ENCODE results near the gene RAB1A.
"Not testable (repeated sequence)": the region's sequence is repeated elsewhere in the genome, so short reads cannot be mapped to it uniquely, and the experiment has no call there.

Gene RAB1A

DNA sequence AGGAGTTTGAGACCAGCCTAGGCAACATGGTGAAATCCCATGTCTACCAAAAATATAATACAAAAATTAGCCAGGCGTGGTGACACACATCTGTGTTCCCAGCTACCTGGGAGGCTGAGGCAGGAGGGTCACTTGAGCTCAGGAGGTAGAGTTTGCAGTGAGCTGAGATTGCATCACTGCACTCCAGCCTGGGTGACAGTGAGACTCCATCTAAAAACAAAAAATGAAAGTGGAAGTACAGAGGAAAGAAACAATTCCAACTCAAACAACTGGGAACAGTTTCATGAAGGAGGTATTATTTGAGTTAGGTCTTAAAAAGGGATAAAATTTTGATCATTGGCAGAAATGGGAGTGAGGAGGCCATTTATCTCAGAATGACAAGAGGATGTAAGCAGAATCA is 6.3 kb upstream of the RAB1A start:
- DNase-seq (ENCODE audit: low read depth) = no peak

DNA sequence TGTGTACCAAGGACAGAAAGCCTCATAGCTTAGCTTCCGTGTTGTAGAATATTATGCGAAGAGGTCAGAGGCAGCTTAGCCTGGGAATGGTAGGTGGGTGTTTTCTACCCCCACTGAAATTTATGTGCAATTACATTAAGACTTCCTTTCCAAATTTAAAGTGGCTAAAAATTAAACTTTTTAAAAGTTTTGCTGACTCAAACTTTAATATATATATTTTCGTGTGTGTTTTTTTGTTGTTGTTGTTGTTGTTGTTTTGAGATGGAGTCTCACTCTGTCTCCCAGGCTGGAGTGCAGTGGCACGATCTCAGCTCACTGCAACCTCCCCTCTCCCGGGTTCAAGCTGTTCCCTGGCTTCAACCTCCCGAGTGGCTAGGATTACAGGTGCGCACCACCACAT is 4.3 kb upstream of the RAB1A start:
- no peak for DNase-seq (ENCODE audit: low read depth)

DNA sequence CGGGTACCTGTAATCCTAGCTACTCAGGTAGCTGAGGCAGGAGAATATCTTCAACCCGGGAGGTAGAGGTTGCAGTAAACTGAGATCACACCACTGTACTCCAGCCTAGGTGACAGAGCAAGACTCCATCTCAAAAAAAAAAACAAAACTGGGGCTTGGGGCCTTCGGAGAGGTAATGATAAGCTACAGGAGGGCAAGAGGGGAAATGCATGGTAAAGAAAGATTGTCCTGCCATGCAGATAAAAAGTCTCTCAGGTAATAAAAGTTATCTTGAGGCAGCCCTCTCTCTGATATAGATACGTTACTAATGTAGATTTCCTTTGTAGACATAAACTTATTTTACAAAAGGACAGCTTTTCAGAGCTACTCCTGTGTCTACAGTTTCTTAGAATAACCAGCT is 3.7 kb upstream of the RAB1A start:
- DNase-seq (ENCODE audit: low read depth) = no peak

DNA sequence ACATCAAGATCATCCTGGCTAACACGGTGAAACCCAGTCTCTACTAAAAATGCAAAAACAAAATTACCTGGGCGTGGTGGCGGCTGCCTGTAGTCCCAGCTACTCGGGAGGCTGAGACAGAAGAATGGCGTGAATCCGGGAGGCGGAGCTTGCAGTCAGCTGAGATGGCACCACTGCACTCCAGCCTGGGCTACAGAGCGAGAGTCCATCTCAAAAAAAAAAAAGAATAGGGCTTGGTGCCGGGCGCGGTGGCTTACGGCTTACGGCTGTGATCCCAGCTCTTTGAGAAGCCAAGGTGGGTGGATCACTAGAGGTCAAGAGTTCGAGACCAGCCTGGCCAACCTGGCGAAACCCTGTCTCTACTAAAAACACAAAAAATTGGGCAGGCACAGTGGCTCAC is 3.0 kb upstream of the RAB1A start:
- DNase-seq (ENCODE audit: low read depth) = not testable (repeated sequence)

DNA sequence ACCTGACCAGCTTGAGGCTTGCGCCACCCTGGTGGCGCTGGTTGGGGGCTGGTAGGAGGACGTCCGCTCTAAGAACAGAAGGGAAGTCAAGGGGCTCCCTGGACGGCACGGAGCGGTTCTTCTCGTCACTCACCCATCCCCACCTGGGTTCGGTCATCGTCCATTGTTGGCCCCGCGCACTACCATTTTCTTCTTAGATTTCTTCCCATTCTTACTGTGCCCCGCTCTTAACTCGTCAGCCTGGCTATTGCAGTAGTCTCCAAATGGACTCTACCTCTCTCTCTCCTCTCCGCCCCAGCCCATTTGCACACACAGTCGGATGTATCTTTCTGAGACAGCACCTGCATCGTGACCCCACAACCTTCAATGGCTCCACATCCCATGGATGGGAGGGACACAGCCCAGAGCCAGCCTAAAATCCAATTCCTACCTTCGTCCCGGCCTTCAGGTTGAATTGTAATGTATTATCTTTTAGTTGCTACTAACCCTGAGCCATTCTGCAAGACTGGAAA is 814 bp upstream of the RAB1A start:
- DNase-seq (ENCODE audit: low read depth) = no peak

DNA sequence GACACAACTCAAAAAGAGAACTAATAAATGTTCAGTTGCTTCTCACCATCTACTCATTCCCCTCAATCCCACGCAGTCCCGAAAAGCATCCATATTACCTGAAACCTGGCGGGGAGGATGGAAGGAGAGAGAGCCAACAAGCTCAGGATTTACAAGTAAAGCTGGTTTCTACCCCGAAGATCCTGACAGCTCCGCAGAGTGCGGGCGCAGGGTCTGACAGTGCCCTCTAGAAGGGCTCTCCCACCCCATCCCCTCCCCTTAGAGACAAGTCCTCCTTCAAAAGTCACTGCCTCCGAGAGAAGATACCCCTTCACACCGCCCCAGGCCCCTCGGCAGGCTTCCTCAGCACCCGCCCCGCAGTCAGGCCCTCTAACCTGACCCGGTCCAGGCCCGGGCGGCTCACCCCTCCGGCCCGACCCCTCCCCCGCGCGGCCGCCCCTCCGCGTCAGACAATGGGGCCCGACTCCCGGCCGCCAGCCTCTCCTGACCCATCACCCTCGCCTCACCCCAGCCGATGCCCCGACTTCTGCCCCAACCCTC is 550 bp downstream of the RAB1A start:
- no peak for DNase-seq (ENCODE audit: low read depth)

DNA sequence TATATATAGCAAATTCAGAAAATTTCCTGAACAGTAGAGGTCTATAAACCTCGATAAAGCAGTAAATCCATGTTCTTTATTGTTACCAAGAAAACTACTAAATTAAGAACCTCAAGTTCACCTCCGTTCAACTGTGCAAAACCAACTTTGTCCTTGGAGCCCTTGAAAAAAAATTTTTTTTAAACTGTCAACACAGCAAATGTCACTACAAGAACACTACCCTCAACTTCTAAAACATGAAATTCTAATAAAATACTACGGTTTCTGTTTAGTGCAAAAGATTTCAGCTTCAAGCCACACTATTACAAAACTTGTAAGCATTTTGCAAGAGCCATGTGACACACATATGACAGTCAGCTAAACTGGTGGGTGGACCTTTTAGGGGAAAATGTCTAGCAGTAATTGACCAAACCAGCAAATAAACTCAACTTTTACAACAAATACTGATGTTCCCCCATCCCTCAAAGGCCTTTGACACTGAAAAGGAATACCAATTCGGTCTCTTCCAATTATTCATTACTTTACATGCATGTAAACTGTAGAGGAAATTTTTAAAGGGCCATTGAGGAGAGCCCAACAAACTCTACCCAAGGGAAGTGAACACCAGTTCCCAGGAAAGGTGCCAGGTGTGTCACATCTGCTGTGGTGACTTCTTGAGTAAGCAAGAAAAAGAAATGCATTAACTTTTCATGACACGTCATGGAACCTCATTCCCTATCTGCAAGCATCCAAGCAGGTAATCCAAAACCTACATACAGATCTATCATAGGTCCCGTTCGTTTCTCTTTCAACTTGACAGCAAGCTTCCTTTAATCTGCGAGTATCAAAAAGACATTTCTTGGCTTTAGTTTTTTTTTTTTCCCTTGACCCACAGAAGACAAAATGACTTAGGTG is 1.4 kb downstream of the RAB1A start:
- DNase-seq (ENCODE audit: low read depth) = peak; percentile 46

DNA sequence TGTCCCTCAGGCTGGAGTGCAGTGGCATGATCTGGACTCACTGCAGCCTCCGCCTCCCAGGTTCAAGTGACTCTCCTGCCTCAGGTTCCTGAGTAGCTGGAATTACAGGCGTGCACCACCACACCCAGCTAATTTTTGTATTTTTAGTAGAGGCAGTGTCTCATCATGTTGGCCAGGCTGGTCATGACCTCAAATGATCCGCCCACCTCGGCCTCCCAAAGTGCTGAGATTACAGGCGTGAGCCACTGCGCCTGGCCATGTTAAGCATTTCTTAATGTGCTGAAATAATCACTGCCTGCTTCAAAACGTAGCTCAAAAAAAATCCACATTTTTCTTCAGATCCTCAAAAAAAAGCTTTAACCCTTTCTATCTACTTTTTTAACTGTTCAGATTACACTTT is 4.4 kb downstream of the RAB1A start:
- DNase-seq (ENCODE audit: low read depth) = not testable (repeated sequence)

DNA sequence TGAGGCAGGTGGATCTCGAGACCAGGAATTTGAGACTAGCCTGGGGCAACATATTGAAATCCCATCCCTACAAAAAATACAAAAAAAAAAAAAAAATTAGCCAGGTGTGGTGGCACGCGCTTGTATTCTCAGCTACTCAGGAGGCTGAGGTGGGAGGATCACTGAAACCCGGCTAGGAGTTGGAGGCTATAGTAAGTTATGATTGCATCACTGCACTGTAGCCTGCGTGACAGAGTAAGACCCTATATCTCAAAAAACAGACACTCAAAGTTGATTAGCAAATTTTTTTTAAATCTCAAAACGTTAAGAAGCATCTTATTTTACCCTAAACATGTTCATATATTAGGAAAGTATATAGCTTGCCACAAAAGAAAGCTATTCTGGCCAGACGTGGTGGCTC is 7.6 kb downstream of the RAB1A start:
- DNase-seq (ENCODE audit: low read depth) = no peak

DNA sequence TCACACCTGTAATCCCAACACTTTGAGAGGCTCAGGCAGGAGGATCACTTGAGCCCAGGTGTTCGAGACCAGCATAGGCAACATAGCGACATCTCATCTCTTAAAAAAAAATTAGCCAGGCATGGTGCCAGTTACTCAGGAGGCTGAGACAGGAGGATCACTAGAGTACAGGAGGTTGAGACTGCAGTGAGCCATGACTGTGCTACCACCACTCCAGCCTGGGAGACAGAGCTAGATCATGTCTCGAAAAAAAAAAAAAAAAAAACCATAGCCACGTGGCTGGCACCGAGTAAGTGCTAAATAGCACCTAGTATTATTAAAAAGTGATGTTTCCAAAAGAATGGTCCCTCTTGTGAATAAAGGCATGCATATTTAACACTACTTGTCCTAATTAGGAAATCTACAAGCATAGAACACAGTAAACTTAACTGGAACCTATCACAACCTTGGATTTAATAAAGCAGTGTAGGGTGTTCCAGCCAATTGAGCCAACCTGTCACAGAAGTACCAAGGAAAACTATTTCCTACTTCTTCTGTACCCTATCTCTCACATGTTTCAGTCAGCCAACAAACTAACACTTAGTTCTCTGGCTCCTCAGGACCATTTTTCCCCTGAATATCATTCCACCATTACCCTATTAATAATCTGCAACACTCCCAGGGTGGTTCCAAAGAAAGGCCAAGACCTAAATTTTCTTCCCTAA is 8.8 kb downstream of the RAB1A start:
- DNase-seq (ENCODE audit: low read depth) = no peak

DNA sequence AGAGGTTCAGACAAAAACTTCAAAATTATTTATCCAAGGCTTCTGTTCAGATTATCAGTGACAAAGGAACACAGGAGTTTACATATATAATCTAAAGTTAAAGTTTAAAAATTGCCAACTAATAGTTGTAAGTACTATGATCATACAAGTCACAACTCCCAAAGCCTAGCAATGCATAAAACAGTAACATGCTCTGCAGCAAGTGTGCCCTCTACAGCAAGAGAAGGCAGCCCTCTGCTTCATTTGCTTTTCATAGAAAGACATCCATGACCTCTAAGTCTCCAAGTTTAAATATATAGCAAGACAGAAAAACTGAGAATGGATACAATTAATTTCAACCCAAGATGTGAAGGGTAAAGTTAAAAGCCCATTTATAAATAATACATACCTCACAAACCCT is 13.3 kb downstream of the RAB1A start:
- DNase-seq (ENCODE audit: low read depth) = no peak

DNA sequence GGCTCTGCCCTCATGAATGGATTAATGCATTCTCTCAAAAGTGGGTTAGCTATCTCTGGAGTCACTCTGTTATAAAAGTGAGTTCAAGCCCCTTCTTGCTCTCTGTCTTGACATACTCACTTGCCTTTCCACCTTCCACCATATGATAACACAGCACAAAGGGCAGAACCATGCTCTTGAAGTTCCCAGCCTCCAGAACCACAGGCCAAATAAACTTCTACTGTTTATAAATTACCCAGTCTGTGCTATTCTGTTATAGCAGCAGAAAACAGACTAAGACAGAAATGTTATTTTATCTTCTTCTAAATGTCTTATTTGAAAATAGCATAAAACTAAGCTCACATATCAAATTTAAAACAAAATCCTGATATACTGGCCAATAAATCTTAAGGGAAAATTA is 15.0 kb downstream of the RAB1A start:
- DNase-seq (ENCODE audit: low read depth) = no peak

DNA sequence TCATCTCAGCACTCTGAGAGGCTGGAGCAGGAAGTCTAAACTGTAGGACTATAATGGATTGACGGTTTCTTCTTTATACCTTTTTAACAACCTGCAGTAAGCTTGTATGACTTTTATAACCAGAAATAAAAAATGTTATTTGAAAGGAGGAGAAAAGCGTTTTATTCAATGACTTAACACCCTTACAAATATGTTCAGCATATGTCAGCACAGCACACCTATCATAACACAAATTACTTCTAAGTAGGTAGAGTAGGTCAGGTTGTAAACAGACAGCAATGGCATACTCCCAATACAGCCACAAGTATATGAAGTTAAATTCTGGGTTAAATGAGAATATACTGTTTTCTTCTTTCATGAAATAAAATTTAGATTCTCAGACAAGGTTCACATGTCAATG is 16.1 kb downstream of the RAB1A start:
- DNase-seq (ENCODE audit: low read depth) = no peak

DNA sequence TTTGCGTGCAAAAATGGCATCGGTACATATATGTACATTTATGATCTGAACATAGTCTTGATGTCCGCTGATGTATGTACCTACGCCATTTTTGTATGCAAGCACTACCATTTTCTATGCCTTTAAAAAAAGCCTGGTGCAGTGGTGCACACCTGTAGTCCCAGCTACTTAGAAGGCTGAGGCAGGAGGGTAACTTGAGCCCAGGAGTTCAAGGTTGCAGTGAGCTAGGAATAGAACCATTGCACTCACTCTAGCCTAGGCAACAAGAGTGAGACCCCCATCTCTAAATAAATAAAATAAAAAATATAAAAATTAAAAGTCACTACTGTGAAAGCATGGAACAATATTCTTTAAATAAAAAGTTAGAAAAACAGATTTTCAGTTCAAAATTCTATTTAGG is 16.7 kb downstream of the RAB1A start:
- DNase-seq (ENCODE audit: low read depth) = no peak

DNA sequence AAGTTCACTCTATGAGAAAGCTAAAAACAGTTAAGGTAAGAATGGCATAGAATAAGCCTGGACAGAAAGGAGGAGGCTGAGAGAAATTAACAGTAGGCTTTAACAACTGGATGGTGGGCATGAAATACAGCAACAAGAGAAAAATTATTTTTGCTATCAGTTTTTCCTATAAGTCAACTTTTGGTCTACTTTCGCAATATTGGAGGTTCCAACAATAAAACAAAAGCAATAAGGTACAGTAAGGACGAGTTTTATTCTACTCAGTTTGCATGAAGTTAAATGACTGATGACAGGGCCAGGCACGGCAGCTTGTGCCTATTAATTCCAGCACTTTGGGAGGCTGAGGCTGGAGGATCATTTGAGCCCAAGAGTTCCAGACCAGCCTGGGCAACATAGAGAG is 17.3 kb downstream of the RAB1A start:
- no peak for DNase-seq (ENCODE audit: low read depth)

DNA sequence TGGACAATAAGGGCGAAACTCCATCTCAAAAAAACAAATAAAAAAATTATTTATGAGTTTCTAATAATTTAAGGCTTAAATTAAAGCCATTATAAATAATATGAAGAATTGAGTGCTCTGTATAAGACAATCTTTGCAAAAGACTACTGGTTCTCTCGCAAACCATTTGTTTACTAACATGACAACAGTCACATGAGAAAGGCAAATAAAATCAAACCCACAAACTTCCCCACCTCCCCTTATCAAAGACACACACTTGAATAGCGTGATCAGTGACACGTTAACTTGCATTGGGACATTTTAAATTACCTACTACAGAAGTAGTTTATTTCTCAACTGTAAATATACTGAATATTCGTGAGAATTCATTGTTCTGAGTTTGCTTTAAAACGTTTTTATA is 21.1 kb downstream of the RAB1A start:
- DNase-seq (ENCODE audit: low read depth) = no peak

DNA sequence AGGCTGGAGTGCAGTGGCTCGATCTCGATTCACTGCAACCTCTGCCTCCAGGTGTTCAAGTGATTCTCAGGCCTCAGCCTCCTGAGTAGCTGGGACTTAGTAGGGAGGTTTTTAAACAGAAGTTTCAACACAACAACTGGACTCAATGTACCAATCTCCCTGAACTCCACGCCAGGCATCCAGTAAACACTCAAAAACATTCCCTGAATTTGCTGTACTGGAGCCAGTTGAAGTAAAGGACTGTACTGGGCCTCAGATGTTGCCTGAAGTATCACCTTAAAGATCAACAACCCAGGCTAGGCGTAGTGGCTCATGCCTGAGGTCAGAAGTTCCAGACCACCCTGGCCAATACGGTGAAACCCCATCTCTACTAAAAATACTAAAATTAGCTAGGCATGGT is 22.4 kb downstream of the RAB1A start:
- no peak for DNase-seq (ENCODE audit: low read depth)

DNA sequence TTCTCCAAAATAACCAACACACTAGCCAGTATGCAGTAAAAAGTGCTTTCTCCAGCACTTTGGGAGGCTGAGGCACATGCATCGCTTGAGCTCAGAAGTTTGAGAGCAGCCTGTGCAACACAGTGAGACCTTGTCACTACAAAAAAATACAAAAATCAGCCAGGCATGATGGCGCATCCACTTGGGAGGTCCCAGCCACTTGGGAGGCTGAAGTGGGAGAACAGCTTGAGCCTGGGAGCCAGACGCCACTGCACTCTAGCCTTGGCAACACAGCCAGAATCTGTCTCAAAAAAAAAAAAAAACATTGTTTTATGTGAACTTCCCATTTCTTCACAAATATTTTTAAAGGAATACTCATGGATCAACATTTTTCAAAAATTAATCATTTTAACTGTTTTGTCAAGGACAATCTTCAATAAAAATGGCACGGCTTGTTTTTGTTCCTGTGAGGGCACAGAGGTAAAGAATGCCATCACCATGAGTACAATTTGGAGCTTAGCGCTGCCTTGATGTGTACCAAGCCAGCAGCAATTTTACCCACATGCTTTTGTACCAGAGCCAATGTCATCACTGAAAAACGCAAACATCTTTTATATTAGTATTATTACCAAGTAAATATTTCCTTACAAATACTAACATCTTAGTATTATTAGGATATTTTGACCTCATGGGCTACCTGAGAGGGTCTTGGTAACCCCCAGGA is 26.7 kb downstream of the RAB1A start:
- DNase-seq (ENCODE audit: low read depth) = no peak

DNA sequence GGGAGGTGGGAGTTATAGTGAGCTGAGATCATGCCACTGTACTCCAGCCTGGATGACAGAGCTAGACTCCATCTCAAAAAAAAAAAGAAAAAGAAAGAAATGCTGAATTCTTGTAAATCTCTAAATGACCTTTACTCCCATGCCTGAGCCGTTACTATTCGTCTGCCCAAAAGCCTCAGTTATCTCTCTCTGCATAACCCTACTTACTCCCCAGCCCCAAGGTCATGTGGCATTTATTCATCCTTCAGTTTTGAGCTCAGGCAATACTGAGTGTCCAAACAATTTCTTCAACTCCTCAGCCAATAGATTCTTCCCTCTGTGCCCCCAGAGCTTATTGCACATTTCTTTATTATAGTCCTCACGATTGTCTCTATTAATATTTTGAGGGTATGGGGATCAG is 28.8 kb downstream of the RAB1A start:
- DNase-seq (ENCODE audit: low read depth) = no peak

DNA sequence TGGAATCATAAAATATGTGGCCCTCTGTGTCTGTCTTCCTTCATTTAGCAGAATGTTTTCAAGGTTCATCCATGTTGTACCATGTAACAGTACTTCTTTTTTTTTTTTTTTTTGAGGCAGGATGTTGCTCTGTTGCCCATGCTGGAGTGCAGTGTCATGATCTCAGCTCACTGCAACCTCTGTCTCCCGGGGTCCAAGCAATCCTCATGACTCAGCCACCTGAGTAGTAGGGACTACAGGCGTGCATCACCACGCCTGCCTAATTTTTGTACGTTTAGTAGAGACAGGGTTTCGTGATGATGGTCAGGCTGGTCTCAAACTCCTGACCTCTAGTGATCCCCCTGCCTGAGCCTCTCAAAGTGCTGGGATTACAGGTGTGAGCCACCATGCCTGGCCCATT is 31.2 kb downstream of the RAB1A start:
- DNase-seq (ENCODE audit: low read depth) = no peak

DNA sequence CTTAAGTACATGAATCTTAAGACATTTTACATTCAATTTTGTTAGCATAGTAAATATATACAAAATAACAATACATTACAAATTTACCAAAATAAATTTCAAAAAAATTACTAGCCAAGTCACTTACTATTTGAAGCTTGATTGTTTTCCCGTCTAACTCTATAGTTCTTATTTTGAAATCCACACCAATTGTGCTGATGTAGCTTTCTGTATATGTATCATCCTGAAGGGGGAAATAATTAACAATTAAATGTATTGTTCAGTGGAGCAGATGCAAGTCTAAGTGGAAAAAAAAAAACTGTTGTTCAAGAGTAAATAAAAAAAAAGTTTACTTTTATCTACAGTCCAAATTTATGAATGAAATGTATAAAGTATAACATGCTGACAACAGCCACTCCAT is 32.1 kb downstream of the RAB1A start:
- no peak for DNase-seq (ENCODE audit: low read depth)

DNA sequence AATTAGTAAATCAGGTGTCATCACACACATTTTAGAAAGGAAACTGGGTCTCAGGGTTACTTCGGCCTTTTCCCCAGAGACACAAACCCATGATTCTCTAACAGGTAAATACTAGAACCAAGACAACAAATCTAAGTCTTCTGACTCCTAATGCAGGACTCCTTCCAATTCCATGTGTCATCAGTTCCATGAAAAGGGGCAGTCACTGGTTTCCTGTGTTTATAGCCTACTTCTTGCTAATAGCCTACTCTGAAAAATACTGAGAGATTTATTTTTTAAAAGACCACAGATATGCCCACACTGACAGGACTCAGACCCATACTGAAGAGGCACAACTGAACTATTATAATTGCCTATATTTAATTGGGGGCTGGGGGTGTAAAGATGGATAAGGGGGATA is 33.0 kb downstream of the RAB1A start:
- DNase-seq (ENCODE audit: low read depth) = no peak

DNA sequence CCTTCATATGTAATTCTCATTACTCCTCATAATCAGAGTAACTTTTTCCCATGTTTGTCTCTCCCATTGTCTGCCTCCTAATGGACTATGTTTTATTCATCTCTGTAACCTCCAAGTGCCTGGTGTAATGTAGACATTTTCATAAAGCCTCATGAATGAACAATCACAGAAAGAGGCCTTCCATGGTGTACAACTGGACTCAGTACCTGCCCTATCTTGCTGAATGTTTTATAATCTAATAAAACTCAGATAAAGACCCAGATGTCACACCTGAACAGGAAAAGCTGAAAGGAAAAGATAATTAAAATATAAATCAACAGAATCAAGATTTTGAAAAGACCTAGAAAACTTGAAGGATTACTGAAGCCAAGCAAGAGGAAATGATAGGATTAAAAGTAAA is 36.7 kb downstream of the RAB1A start:
- no peak for DNase-seq (ENCODE audit: low read depth)

All from fibroblast of the conjunctiva (primary cell).